PC-9 (cell line): Measurements from ENCODE around the gene FAM72B. TPM values are rescaled to one million over a fixed set of nuclear protein-coding genes. Genes with fewer than 3 reads are reported as not detected.
"Not testable (repeated sequence)": the region's sequence is repeated elsewhere in the genome, so short reads cannot be mapped to it uniquely, and the experiment has no call there.

Experiments used
- BruUV-seq: library from RNA; stranded (reverse); fragments of 400-500 nt; replicated peaks from 2 replicates; lab custom pipeline; 2021; lab: Mats Ljungman, UMichigan
- CTCF ChIA-PET: fragments of 300-600 bp; sonication (Branson Sonifier 250); formaldehyde crosslinking; loops from one replicate; lab custom pipeline; 2022; ENCODE audit warnings: antibody characterized with exemption; lab: Charles Lee
- POLR2A ChIA-PET: fragments of 300-600 bp; sonication (Branson Sonifier 250); formaldehyde crosslinking; loops from one replicate; lab custom pipeline; 2022; ENCODE audit warnings: antibody characterized with exemption; ENCODE audit not compliant: unreplicated experiment; lab: Charles Lee
- DNase-seq, 2 experiments: peaks; one replicate each; pipeline versions ENCODE4 v3.0.0 to v3.0.0-alpha.2; 2015 to 2022; ENCODE audit warnings: mixed read lengths in 1 of 2
- H2AFZ ChIP-seq: fragments of 200-600 bp; sonication (generic); 2 replicates; pipeline ENCODE4 v1.8.1; 2017; ENCODE audit warnings: antibody characterized with exemption
- H3F3A ChIP-seq: fragments of 200-600 bp; sonication (generic); 2 replicates; pipeline ENCODE4 v1.8.1; 2017; ENCODE audit warnings: antibody characterized with exemption, mild to moderate bottlenecking, low read depth; ENCODE audit not compliant: insufficient read depth
- H3K27ac ChIP-seq: fragments of 200-600 bp; sonication (generic); 2 replicates; pipeline ENCODE4 v1.6.1; 2016; ENCODE audit warnings: mixed run types
- H3K27me3 ChIP-seq: fragments of 200-600 bp; sonication (generic); 2 replicates; pipeline ENCODE4 v1.6.1; 2016; ENCODE audit warnings: low read depth, mixed run types; ENCODE audit not compliant: insufficient read depth
- H3K36me3 ChIP-seq: fragments of 200-600 bp; sonication (generic); 2 replicates; pipeline ENCODE4 v1.6.1; 2016; ENCODE audit warnings: low read depth, mixed run types
- H3K4me1 ChIP-seq: fragments of 200-600 bp; sonication (generic); replicated peaks from 2 replicates; pipeline ENCODE4 v1.6.1; 2016; ENCODE audit warnings: mixed run types; ENCODE audit not compliant: insufficient read depth
- H3K4me2 ChIP-seq: fragments of 200-600 bp; sonication (generic); 2 replicates; pipeline ENCODE4 v1.6.1; 2017; ENCODE audit warnings: mixed run types
- H3K4me3 ChIP-seq: fragments of 200-600 bp; sonication (generic); 2 replicates; pipeline ENCODE4 v1.6.1; 2016; ENCODE audit warnings: mixed run types
- H3K79me2 ChIP-seq: fragments of 200-600 bp; sonication (generic); 2 replicates; pipeline ENCODE4 v1.6.1; 2017; ENCODE audit warnings: low read depth, mixed run types
- H3K9me2 ChIP-seq: fragments of 200-600 bp; sonication (generic); 2 replicates; pipeline ENCODE4 v1.8.1; 2017; ENCODE audit warnings: mild to moderate bottlenecking; ENCODE audit not compliant: insufficient read depth
- H3K9me3 ChIP-seq: fragments of 200-600 bp; sonication (generic); 2 replicates; pipeline ENCODE4 v1.8.1; 2016; ENCODE audit warnings: low read depth; ENCODE audit not compliant: insufficient read depth
- H4K20me1 ChIP-seq: fragments of 200-600 bp; sonication (generic); 2 replicates; pipeline ENCODE4 v1.8.1; 2017; ENCODE audit not compliant: insufficient read depth
- intact Hi-C: fragments of 100-400 bp; cut with micrococcal nuclease; formaldehyde crosslinking; loops from one replicate; pipeline ENCODE4 v1.10.0; 2022; ENCODE audit not compliant: unreplicated experiment
- total RNA-seq: library from RNA; stranded (reverse); gene quantifications from 2 replicates; pipeline ENCODE4 v1.2.3, GENCODE V29; 2021

FAM72B gene
- total RNA-seq, 1 experiment from 2014 or later, result 19.4 TPM

GRCh38 chr1:121157609-121158008, 26.5 kb downstream of the FAM72B start:
- not testable (repeated sequence) for H3K9me2 ChIP-seq

GRCh38 chr1:121156958-121157603, 27.1 kb downstream of the FAM72B start:
- H3K36me3 ChIP-seq, H3K4me3 ChIP-seq, H3K79me2 ChIP-seq, H2AFZ ChIP-seq, H4K20me1 ChIP-seq, H3K4me1 ChIP-seq, POLR2A ChIA-PET, H3K27me3 ChIP-seq, DNase-seq, H3K9me3 ChIP-seq, H3K4me2 ChIP-seq, H3K27ac ChIP-seq, H3K9me2 ChIP-seq, intact Hi-C loops, H3F3A ChIP-seq, CTCF ChIA-PET, BruUV-seq: not testable (repeated sequence)

More at GRCh38 chr1:121157609-121158008, 26.5 kb downstream of the FAM72B start:
- H3K4me3 ChIP-seq, BruUV-seq, H3K4me1 ChIP-seq, H3K4me2 ChIP-seq, H2AFZ ChIP-seq, CTCF ChIA-PET, DNase-seq, POLR2A ChIA-PET, H3K27ac ChIP-seq, intact Hi-C loops, H3K79me2 ChIP-seq, H3K27me3 ChIP-seq, H3K9me3 ChIP-seq, H3F3A ChIP-seq, H4K20me1 ChIP-seq, H3K36me3 ChIP-seq: not testable (repeated sequence)

- intact Hi-C loops, H3K9me3 ChIP-seq, BruUV-seq, H3K36me3 ChIP-seq, H3K79me2 ChIP-seq, H3K4me2 ChIP-seq, CTCF ChIA-PET, H3K27me3 ChIP-seq, H4K20me1 ChIP-seq, H3K9me2 ChIP-seq, H3K4me1 ChIP-seq, H2AFZ ChIP-seq, H3K27ac ChIP-seq, H3F3A ChIP-seq, POLR2A ChIA-PET, H3K4me3 ChIP-seq: not testable (repeated sequence)
- peak in 1 of 2 experiments; percentile 35 for DNase-seq
Measured at GRCh38 chr1:121155671-121156358, 28.3 kb downstream of the FAM72B start.

- H3K9me3 ChIP-seq, DNase-seq, H3K9me2 ChIP-seq, H3K36me3 ChIP-seq, intact Hi-C loops, BruUV-seq, H3K4me2 ChIP-seq, CTCF ChIA-PET, H2AFZ ChIP-seq, H3K4me3 ChIP-seq, H3K4me1 ChIP-seq, H4K20me1 ChIP-seq, H3K27ac ChIP-seq, H3K27me3 ChIP-seq, POLR2A ChIA-PET, H3F3A ChIP-seq, H3K79me2 ChIP-seq: not testable (repeated sequence)
Measured at GRCh38 chr1:121154811-121155210, 29.3 kb downstream of the FAM72B start.

DNA sequence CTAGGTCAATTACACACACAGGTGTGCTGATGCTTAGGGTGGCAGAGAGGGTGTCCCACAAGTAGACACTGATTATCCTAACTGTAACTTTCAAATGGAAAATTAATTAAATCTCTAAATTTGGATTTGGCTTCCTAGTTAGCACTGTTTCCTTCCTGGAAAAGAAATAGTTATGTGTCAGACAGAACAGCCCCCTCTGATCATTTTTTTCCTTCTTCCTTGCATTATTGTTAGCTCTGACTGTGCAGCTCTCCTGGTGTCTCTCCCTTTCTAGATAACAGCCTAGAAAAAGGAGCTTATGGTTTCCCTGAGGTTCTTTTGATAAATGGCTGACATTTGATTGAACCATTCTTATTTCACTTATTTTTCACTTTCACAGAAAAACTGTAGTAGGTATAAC, 31.4 kb downstream of the FAM72B start:
- H3K79me2 ChIP-seq, H3F3A ChIP-seq, BruUV-seq, H3K9me3 ChIP-seq, H3K4me2 ChIP-seq, H3K9me2 ChIP-seq, H3K27ac ChIP-seq, intact Hi-C loops, H3K4me1 ChIP-seq, POLR2A ChIA-PET, H4K20me1 ChIP-seq, CTCF ChIA-PET, H2AFZ ChIP-seq, DNase-seq, H3K4me3 ChIP-seq, H3K27me3 ChIP-seq, H3K36me3 ChIP-seq: not testable (repeated sequence)

DNA sequence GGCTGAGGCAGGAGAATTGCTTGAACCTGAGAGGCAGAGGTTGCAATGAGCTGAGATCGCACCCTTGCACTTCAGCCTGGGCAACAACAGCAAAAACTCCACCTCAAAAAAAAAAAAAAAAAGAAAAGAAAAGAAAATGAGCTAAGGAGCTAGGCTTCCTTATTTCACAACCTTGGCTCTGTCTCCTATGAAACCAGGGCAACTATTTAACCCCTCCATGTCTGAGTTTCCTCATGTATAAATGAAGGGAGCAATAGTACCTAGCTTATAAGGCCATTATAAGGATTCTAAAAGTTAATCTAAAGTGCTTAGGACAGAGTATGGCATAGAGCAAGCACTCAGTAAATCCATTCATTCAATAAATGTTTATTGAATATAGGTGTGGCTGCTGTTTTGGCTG, 32.8 kb downstream of the FAM72B start:
- intact Hi-C loops, H2AFZ ChIP-seq, H3K27me3 ChIP-seq, H3K4me2 ChIP-seq, H3K4me3 ChIP-seq, CTCF ChIA-PET, H3K27ac ChIP-seq, H4K20me1 ChIP-seq, H3K79me2 ChIP-seq, H3K9me2 ChIP-seq, DNase-seq, H3F3A ChIP-seq, POLR2A ChIA-PET, H3K36me3 ChIP-seq, BruUV-seq, H3K9me3 ChIP-seq, H3K4me1 ChIP-seq: not testable (repeated sequence)

- H3K27me3 ChIP-seq, DNase-seq, H3K27ac ChIP-seq, H3K9me2 ChIP-seq, H3K9me3 ChIP-seq, CTCF ChIA-PET, H2AFZ ChIP-seq, H4K20me1 ChIP-seq, H3K4me3 ChIP-seq, H3K36me3 ChIP-seq, H3K4me2 ChIP-seq, H3F3A ChIP-seq, BruUV-seq, POLR2A ChIA-PET, H3K79me2 ChIP-seq, intact Hi-C loops, H3K4me1 ChIP-seq: not testable (repeated sequence)
Measured at GRCh38 chr1:121148489-121149190, 35.5 kb downstream of the FAM72B start.
